Keratinocyte (primary cell): Measurements from ENCODE around the gene ISOC2. TPM values are rescaled to one million over a fixed set of nuclear protein-coding genes. Genes with fewer than 3 reads are reported as not detected.

ENCODE experiments used
- DNase-seq: peaks from one replicate; pipeline ENCODE4 v3.0.0-alpha.2; 2011; ENCODE audit warnings: low read depth, missing footprints, low spot score
- FAIRE-seq: peaks from 2 replicates; lab custom pipeline; 2011; peaks lifted over from hg19 to GRCh38; lab: Jason Lieb, UNC
- H2AFZ ChIP-seq: 2 replicates; pipeline ENCODE4 v1.6.0; 2012; ENCODE audit warnings: low read length, control low read depth, inconsistent platforms; ENCODE audit not compliant: control insufficient read depth
- H3K27ac ChIP-seq: 2 replicates; pipeline ENCODE4 v1.5.1; 2011; ENCODE audit warnings: low read length; ENCODE audit not compliant: control insufficient read depth, insufficient read depth
- H3K27me3 ChIP-seq: 3 replicates; pipeline ENCODE4 v1.6.0; 2011; ENCODE audit warnings: low read length; ENCODE audit not compliant: control insufficient read depth, insufficient read depth; ENCODE audit errors: extremely low read depth
- H3K36me3 ChIP-seq, 2 experiments: 2 replicates in 1 of 2; 3 replicates in 1 of 2; pipeline ENCODE4 v1.5.1; 2011; ENCODE audit warnings: low read length in 2 of 2, mild to moderate bottlenecking in 1 of 2; ENCODE audit not compliant: control insufficient read depth in 2 of 2, insufficient read depth in 2 of 2; ENCODE audit errors: extremely low read depth in 1 of 2
- H3K4me1 ChIP-seq: 3 replicates; pipeline ENCODE4 v1.5.1; 2011; ENCODE audit warnings: low read length; ENCODE audit not compliant: control insufficient read depth, insufficient read depth; ENCODE audit errors: extremely low read depth
- H3K4me2 ChIP-seq: 3 replicates; pipeline ENCODE4 v1.6.0; 2011; ENCODE audit warnings: low read depth, low read length; ENCODE audit not compliant: control insufficient read depth, insufficient read depth; ENCODE audit errors: extremely low read depth
- H3K4me3 ChIP-seq, 3 experiments: fragments of 200-600 bp in 1 of 3; sonication (generic) in 1 of 3; 2 replicates in 2 of 3; 3 replicates in 1 of 3; pipeline ENCODE4 v1.5.1; 2011 to 2016; ENCODE audit warnings: low read length in 3 of 3, mild to moderate bottlenecking in 3 of 3, control low read depth in 2 of 3, inconsistent platforms in 1 of 3, low read depth in 1 of 3, mixed read lengths in 1 of 3, mixed run types in 1 of 3, moderate library complexity in 1 of 3; ENCODE audit not compliant: control insufficient read depth in 2 of 3, insufficient read depth in 2 of 3; ENCODE audit errors: extremely low read depth in 1 of 3
- H3K79me2 ChIP-seq: 2 replicates; pipeline ENCODE4 v1.6.0; 2012; ENCODE audit warnings: low read length; ENCODE audit not compliant: control insufficient read depth, insufficient read depth
- H3K9ac ChIP-seq: 3 replicates; pipeline ENCODE4 v1.6.0; 2011; ENCODE audit warnings: low read length; ENCODE audit not compliant: control insufficient read depth, insufficient read depth; ENCODE audit errors: extremely low read depth
- H3K9me1 ChIP-seq: 3 replicates; pipeline ENCODE4 v1.6.0; 2011; ENCODE audit warnings: low read length; ENCODE audit not compliant: control insufficient read depth, insufficient read depth; ENCODE audit errors: extremely low read depth
- H3K9me3 ChIP-seq: 2 replicates; pipeline ENCODE4 v1.5.1; 2012; ENCODE audit warnings: low read depth, low read length; ENCODE audit not compliant: control insufficient read depth
- H4K20me1 ChIP-seq: 3 replicates; pipeline ENCODE4 v1.6.0; 2011; ENCODE audit warnings: low read length; ENCODE audit not compliant: control insufficient read depth, insufficient read depth; ENCODE audit errors: extremely low read depth
- CTCF ChIP-seq, 3 experiments: IDR thresholded peaks in 1 of 3; conservative IDR thresholded peaks in 1 of 3; optimal IDR thresholded peaks in 1 of 3; 2 replicates in 2 of 3; 3 replicates in 1 of 3; pipeline versions ENCODE3 to v1.5.1; 2011; ENCODE audit warnings: low read length in 3 of 3, mild to moderate bottlenecking in 3 of 3, moderate library complexity in 2 of 3, control low read depth in 1 of 3, inconsistent platforms in 1 of 3; ENCODE audit not compliant: insufficient read depth in 2 of 3; ENCODE audit errors: extremely low read depth in 1 of 3
- EZH2 ChIP-seq: IDR thresholded peaks from one replicate; pipeline ENCODE4 v1.6.1; 2012; ENCODE audit warnings: inconsistent platforms, mild to moderate bottlenecking, low read length, moderate library complexity
- dilution Hi-C: fragments of 300-500 bp; cut with MboI; formaldehyde crosslinking; loops from one replicate; pipeline ENCODE4 v1.7.0; 2020; ENCODE audit warnings: low sequenced_read_pairs; ENCODE audit not compliant: extremely low pct_ligation_motif_present
- polyA plus RNA-seq, 5 experiments: library from polyadenylated mRNA; depleted of rRNA in 3 of 5; stranded (reverse) in 3 of 5; stranded (forward) in 1 of 5; unstranded in 1 of 5; fragments of >200 nt; gene quantifications; 1 replicate in 1 of 5; 2 replicates in 3 of 5; 3 replicates in 1 of 5; pipeline versions ENCODE4 v1.2.1 to v1.2.3, GENCODE V29; 2011 to 2012; ENCODE audit warnings: missing spikeins in 2 of 5, low read depth in 1 of 5, low replicate concordance in 1 of 5

Gene ISOC2
- polyA plus RNA-seq, 1 donor (not counting 4 experiments of a cell fraction or from before 2014, with no cell fraction given), result 24.5 TPM

GRCh38 chr19:55490478-55491432 lies 29.3 kb upstream of the ISOC2 start:
- H3K4me3 ChIP-seq, result no peak overlapping the region
- H3K4me2 ChIP-seq, result no peak overlapping the region
- H4K20me1 ChIP-seq, result no peaks in the 10 kb centered on the region
- no peak overlapping the region for H2AFZ ChIP-seq
- H3K79me2 ChIP-seq, result no peaks in the 10 kb centered on the region
- H3K9me3 ChIP-seq, result no peaks in the 10 kb centered on the region
- DNase-seq (no peak), FAIRE-seq (no peak)
- dilution Hi-C loops, result no loop called here
- H3K27ac ChIP-seq, result no peak overlapping the region
- H3K4me1 ChIP-seq, result peaks cover 28% of the 10 kb centered on the region
- H3K9me1 ChIP-seq, result peaks cover 3% of the 10 kb centered on the region
- H3K9ac ChIP-seq, result no peak overlapping the region
- peaks cover 0 to 5% of the 10 kb centered on the region in 2 experiments for H3K36me3 ChIP-seq
- peaks cover 40% of the 10 kb centered on the region for H3K27me3 ChIP-seq
- no peak for TF ChIP-seq EZH2
- no peak for TF ChIP-seq CTCF (optimal IDR thresholded peaks at IDR 0.05 in 1 of 3, IDR thresholded peaks at IDR 0.05 in 1 of 3, conservative IDR thresholded peaks at IDR 0.05 in 1 of 3; ENCODE audit: extremely low read depth in 1 of 3, insufficient read depth in 2 of 3, low read length in 3 of 3)

GRCh38 chr19:55489711-55490477 lies 28.5 kb upstream of the ISOC2 start:
- H2AFZ ChIP-seq, result no peak overlapping the region
- no peak overlapping the region for H3K27ac ChIP-seq
- no peaks in the 10 kb centered on the region for H4K20me1 ChIP-seq
- no peak overlapping the region for H3K4me2 ChIP-seq
- H3K4me1 ChIP-seq, result peaks cover 28% of the 10 kb centered on the region
- H3K9me1 ChIP-seq, result peaks cover 3% of the 10 kb centered on the region
- FAIRE-seq (no peak), DNase-seq (no peak)
- peaks cover 40% of the 10 kb centered on the region for H3K27me3 ChIP-seq
- peaks cover 0 to 5% of the 10 kb centered on the region in 2 experiments for H3K36me3 ChIP-seq
- no peak for TF ChIP-seq EZH2
- no peaks in the 10 kb centered on the region for H3K79me2 ChIP-seq
- H3K9me3 ChIP-seq, result no peaks in the 10 kb centered on the region
- H3K9ac ChIP-seq, result no peak overlapping the region
- dilution Hi-C loops, result no loop called here
- no peak overlapping the region for H3K4me3 ChIP-seq
